ELR (cell line): ENCODE data around the gene LPIN3.

Experiments used
- DNase-seq: peaks from one replicate; pipeline ENCODE4 v3.0.0-alpha.2; 2015; ENCODE audit warnings: low read depth

LPIN3 gene

GRCh38 chr20:41320441-41320840 lies 20.2 kb upstream of the LPIN3 start:
- DNase-seq: no peak

- no peak for DNase-seq
These were observed 19.6 kb upstream of the LPIN3 start for GRCh38 chr20:41320976-41321375.

- no peak for DNase-seq
These were observed 13.4 kb upstream of the LPIN3 start for GRCh38 chr20:41327178-41327577.

- peak; percentile 100 for DNase-seq
These were observed 10.9 kb upstream of the LPIN3 start for GRCh38 chr20:41329435-41330342.

GRCh38 chr20:41330343-41330720 lies 10.3 kb upstream of the LPIN3 start:
- DNase-seq: peak; percentile 54

- DNase-seq: no peak
These were observed 9.7 kb upstream of the LPIN3 start for GRCh38 chr20:41330941-41331340.

- DNase-seq: no peak
These were observed 8.9 kb upstream of the LPIN3 start for GRCh38 chr20:41331731-41332130.

- no peak for DNase-seq
These were observed 6.6 kb upstream of the LPIN3 start for GRCh38 chr20:41334036-41334435.

GRCh38 chr20:41334443-41335421 lies 5.9 kb upstream of the LPIN3 start:
- DNase-seq: no peak

- DNase-seq: no peak
These were observed 5.0 kb upstream of the LPIN3 start for GRCh38 chr20:41335591-41335990.

- DNase-seq: no peak
These were observed 3.7 kb upstream of the LPIN3 start for GRCh38 chr20:41336711-41337492.

GRCh38 chr20:41339957-41340326 lies 679 bp upstream of the LPIN3 start:
- peak; percentile 84 for DNase-seq

- DNase-seq: no peak
These were observed 2.1 kb downstream of the LPIN3 start for GRCh38 chr20:41342474-41343464.

- no peak for DNase-seq
These were observed 3.9 kb downstream of the LPIN3 start for GRCh38 chr20:41344477-41344876.

- peak; percentile 42 for DNase-seq
These were observed 4.5 kb downstream of the LPIN3 start for GRCh38 chr20:41344938-41345728.

- no peak for DNase-seq
These were observed 5.1 kb downstream of the LPIN3 start for GRCh38 chr20:41345729-41346067.

- DNase-seq: no peak
These were observed 7.2 kb downstream of the LPIN3 start for GRCh38 chr20:41347523-41348429.

GRCh38 chr20:41348430-41349172 lies 8.0 kb downstream of the LPIN3 start:
- DNase-seq: no peak
